WTC11 (cell line): ENCODE results near the gene UGT2A2. TPM values are rescaled to one million over a fixed set of nuclear protein-coding genes. Genes with fewer than 3 reads are reported as not detected.

ENCODE experiments used
- ATAC-seq: fragments of 200-7000 bp; cut with Tn5 transposase; 2 replicates; pipeline ENCODE4 v1.10.0; 2021; ENCODE audit warnings: mild to moderate bottlenecking, moderate library complexity
- CTCF ChIA-PET: fragments of 300-600 bp; sonication (Branson Sonifier 250); formaldehyde crosslinking; loops from one replicate; lab custom pipeline; 2021; ENCODE audit warnings: antibody characterized with exemption; lab: Charles Lee
- POLR2A ChIA-PET: fragments of 350-600 bp; sonication (Branson Sonifier 250); formaldehyde crosslinking; loops from one replicate; lab custom pipeline; 2021; ENCODE audit warnings: antibody characterized with exemption; lab: Charles Lee
- DNase-seq: peaks from one replicate; pipeline ENCODE4 v3.0.0; 2021; ENCODE audit warnings: low spot score
- H3K27ac Mint-ChIP-seq: 2 replicates; pipeline ENCODE4 v1.8.0; 2021; ENCODE audit warnings: mixed read lengths
- H3K27me3 Mint-ChIP-seq: 2 replicates; pipeline ENCODE4 v1.8.0; 2021; ENCODE audit warnings: low read depth, mild to moderate bottlenecking, moderate library complexity, mixed read lengths
- H3K36me3 Mint-ChIP-seq: 2 replicates; pipeline ENCODE4 v1.8.0; 2021; ENCODE audit warnings: mixed read lengths
- H3K4me1 Mint-ChIP-seq: 2 replicates; pipeline ENCODE4 v1.8.0; 2022; ENCODE audit warnings: mixed read lengths
- H3K4me3 Mint-ChIP-seq: 2 replicates; pipeline ENCODE4 v1.8.0; 2021; ENCODE audit warnings: mild to moderate bottlenecking, moderate library complexity, mixed read lengths
- H3K9me3 Mint-ChIP-seq: 2 replicates; pipeline ENCODE4 v1.8.0; 2021; ENCODE audit warnings: mixed read lengths
- ELF4 ChIP-seq: sonication (generic); formaldehyde crosslinking; IDR thresholded peaks from 2 replicates; pipeline ENCODE4 v1.8.1; 2022; ENCODE audit warnings: low read depth, mild to moderate bottlenecking, moderate library complexity, missing genetic modification reagents
- GRHL2 ChIP-seq: fragments of 250-450 bp; sonication (Bioruptor Pico); IDR thresholded peaks from 2 replicates; pipeline ENCODE4 v1.8.0; 2022; ENCODE audit warnings: mild to moderate bottlenecking, moderate library complexity; ENCODE audit not compliant: insufficient replicate concordance, severe bottlenecking
- GTF2I ChIP-seq: fragments of 250-450 bp; sonication (Bioruptor Pico); conservative IDR thresholded peaks from 2 replicates; pipeline ENCODE4 v1.4.0; 2021; ENCODE audit warnings: mild to moderate bottlenecking
- HMGA2 ChIP-seq: fragments of 250-450 bp; sonication (Bioruptor Pico); IDR thresholded peaks from 2 replicates; pipeline ENCODE4 v1.4.0; 2021; ENCODE audit warnings: mild to moderate bottlenecking, moderate library complexity
- MYBL2 ChIP-seq: sonication (generic); formaldehyde crosslinking; IDR thresholded peaks from 2 replicates; pipeline ENCODE4 v1.8.1; 2023; ENCODE audit warnings: mild to moderate bottlenecking, moderate library complexity, missing genetic modification reagents
- NFATC4 ChIP-seq: fragments of 250-450 bp; sonication (Bioruptor Pico); IDR thresholded peaks from 2 replicates; pipeline ENCODE4 v1.9.0; 2021; ENCODE audit warnings: mild to moderate bottlenecking
- TP53 ChIP-seq: sonication (generic); formaldehyde crosslinking; IDR thresholded peaks from 2 replicates; pipeline ENCODE4 v1.8.1; 2023; ENCODE audit warnings: mild to moderate bottlenecking, missing genetic modification reagents
- ZBTB21 ChIP-seq: sonication (generic); formaldehyde crosslinking; IDR thresholded peaks from 2 replicates; pipeline ENCODE4 v1.8.1; 2023; ENCODE audit warnings: mild to moderate bottlenecking, missing genetic modification reagents, borderline replicate concordance
- ZNF317 ChIP-seq: sonication (generic); formaldehyde crosslinking; IDR thresholded peaks from 2 replicates; pipeline ENCODE4 v1.8.1; 2023; ENCODE audit warnings: low read depth, mild to moderate bottlenecking, moderate library complexity, missing genetic modification reagents, borderline replicate concordance
- total RNA-seq: library from RNA; stranded (reverse); gene quantifications from 3 replicates; pipeline ENCODE4 v1.2.3, GENCODE V29; 2021
- TF ChIP-seq, protein P1 (sequence below): fragments of 200-600 bp; IDR thresholded peaks from 2 replicates; pipeline ENCODE4 v1.8.0; 2022; ENCODE audit warnings: antibody characterized with exemption
- TF ChIP-seq, protein P2 (sequence below): fragments of 250-450 bp; sonication (Bioruptor Pico); IDR thresholded peaks from 2 replicates; pipeline ENCODE4 v1.9.0; 2021; ENCODE audit warnings: mild to moderate bottlenecking
- TF ChIP-seq, protein P3 (sequence below): sonication (generic); formaldehyde crosslinking; IDR thresholded peaks from 2 replicates; pipeline ENCODE4 v1.8.0; 2023; ENCODE audit warnings: missing genetic modification reagents
- TF ChIP-seq, protein P4 (sequence below): sonication (generic); formaldehyde crosslinking; IDR thresholded peaks from 2 replicates; pipeline ENCODE4 v1.8.0; 2022; ENCODE audit warnings: missing genetic modification reagents
- TF ChIP-seq, protein P5 (sequence below): sonication (generic); formaldehyde crosslinking; IDR thresholded peaks from 2 replicates; pipeline ENCODE4 v1.8.1; 2023; ENCODE audit warnings: mild to moderate bottlenecking, missing genetic modification reagents
- TF ChIP-seq, protein P6 (sequence below): sonication (generic); formaldehyde crosslinking; IDR thresholded peaks from 2 replicates; pipeline ENCODE4 v1.8.0; 2023; ENCODE audit warnings: missing genetic modification reagents, mild to moderate bottlenecking, borderline replicate concordance
- TF ChIP-seq, protein P7 (sequence below): sonication (generic); formaldehyde crosslinking; conservative IDR thresholded peaks from 2 replicates; pipeline ENCODE4 v1.8.1; 2022; ENCODE audit warnings: mild to moderate bottlenecking, missing genetic modification reagents
- TF ChIP-seq, protein P8 (sequence below): sonication (generic); formaldehyde crosslinking; IDR thresholded peaks from 2 replicates; pipeline ENCODE4 v1.8.0; 2022; ENCODE audit warnings: mild to moderate bottlenecking, missing genetic modification reagents

The UGT2A2 gene
- total RNA-seq, 1 experiment from 2014 or later = not detected

DNA sequence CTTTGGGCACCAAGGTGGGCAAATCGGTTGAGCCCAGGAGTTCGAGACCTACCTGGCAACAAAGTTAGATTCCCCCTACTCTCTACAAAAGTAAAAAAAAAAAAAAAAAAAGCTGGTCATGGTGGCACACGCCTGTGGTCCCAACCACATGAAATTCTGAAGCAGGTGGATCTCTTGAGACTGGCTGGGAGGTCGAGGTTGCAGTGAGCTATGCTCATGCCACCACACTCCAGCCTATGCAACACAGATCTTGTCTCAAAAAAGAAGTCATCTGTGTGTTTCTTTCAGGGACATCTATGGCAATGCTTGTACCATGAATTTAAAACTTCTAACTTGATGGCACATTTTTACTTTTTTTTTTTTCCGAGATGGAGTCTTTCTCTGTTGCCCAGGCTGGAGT, 55.3 kb downstream of the UGT2A2 start (continued):
- TF ChIP-seq, protein P1, sequence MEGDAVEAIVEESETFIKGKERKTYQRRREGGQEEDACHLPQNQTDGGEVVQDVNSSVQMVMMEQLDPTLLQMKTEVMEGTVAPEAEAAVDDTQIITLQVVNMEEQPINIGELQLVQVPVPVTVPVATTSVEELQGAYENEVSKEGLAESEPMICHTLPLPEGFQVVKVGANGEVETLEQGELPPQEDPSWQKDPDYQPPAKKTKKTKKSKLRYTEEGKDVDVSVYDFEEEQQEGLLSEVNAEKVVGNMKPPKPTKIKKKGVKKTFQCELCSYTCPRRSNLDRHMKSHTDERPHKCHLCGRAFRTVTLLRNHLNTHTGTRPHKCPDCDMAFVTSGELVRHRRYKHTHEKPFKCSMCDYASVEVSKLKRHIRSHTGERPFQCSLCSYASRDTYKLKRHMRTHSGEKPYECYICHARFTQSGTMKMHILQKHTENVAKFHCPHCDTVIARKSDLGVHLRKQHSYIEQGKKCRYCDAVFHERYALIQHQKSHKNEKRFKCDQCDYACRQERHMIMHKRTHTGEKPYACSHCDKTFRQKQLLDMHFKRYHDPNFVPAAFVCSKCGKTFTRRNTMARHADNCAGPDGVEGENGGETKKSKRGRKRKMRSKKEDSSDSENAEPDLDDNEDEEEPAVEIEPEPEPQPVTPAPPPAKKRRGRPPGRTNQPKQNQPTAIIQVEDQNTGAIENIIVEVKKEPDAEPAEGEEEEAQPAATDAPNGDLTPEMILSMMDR = no peak
- TF ChIP-seq, protein P2, sequence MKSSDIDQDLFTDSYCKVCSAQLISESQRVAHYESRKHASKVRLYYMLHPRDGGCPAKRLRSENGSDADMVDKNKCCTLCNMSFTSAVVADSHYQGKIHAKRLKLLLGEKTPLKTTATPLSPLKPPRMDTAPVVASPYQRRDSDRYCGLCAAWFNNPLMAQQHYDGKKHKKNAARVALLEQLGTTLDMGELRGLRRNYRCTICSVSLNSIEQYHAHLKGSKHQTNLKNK = no peak
- TF ChIP-seq, protein P3, sequence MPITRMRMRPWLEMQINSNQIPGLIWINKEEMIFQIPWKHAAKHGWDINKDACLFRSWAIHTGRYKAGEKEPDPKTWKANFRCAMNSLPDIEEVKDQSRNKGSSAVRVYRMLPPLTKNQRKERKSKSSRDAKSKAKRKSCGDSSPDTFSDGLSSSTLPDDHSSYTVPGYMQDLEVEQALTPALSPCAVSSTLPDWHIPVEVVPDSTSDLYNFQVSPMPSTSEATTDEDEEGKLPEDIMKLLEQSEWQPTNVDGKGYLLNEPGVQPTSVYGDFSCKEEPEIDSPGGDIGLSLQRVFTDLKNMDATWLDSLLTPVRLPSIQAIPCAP (CRISPR knock-in tag) = no peak

DNA sequence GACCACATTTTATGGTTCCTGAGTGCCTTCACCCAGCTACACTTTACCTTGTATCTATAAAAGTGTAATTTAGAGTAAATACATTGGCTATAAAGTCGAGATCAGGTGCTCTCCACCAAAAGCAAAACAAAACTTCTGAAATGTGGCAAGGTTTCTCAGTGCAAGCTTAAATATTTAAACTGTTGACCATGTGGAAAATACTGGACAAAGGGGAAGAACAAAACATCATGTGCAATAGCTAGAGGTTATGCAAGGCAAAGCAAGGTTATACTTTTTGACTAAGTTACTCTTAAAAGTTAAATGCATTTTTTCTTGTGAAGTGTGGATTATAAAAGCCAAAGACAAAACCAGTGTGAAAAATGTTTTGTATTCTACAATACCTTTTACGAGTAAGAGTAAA, 55.9 kb downstream of the UGT2A2 start:
- POLR2A ChIA-PET = no interaction called here
- H3K36me3 Mint-ChIP-seq = no peaks in the 10 kb centered on the region
- TF ChIP-seq MYBL2 = no peak
- TF ChIP-seq, protein P4, sequence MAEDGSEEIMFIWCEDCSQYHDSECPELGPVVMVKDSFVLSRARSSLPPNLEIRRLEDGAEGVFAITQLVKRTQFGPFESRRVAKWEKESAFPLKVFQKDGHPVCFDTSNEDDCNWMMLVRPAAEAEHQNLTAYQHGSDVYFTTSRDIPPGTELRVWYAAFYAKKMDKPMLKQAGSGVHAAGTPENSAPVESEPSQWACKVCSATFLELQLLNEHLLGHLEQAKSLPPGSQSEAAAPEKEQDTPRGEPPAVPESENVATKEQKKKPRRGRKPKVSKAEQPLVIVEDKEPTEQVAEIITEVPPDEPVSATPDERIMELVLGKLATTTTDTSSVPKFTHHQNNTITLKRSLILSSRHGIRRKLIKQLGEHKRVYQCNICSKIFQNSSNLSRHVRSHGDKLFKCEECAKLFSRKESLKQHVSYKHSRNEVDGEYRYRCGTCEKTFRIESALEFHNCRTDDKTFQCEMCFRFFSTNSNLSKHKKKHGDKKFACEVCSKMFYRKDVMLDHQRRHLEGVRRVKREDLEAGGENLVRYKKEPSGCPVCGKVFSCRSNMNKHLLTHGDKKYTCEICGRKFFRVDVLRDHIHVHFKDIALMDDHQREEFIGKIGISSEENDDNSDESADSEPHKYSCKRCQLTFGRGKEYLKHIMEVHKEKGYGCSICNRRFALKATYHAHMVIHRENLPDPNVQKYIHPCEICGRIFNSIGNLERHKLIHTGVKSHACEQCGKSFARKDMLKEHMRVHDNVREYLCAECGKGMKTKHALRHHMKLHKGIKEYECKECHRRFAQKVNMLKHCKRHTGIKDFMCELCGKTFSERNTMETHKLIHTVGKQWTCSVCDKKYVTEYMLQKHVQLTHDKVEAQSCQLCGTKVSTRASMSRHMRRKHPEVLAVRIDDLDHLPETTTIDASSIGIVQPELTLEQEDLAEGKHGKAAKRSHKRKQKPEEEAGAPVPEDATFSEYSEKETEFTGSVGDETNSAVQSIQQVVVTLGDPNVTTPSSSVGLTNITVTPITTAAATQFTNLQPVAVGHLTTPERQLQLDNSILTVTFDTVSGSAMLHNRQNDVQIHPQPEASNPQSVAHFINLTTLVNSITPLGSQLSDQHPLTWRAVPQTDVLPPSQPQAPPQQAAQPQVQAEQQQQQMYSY = no peak
- no peak for TF ChIP-seq GRHL2
- TF ChIP-seq ZNF317 (CRISPR knock-in tag) = no peak
- no peak for TF ChIP-seq ZBTB21
- TF ChIP-seq, protein P5, sequence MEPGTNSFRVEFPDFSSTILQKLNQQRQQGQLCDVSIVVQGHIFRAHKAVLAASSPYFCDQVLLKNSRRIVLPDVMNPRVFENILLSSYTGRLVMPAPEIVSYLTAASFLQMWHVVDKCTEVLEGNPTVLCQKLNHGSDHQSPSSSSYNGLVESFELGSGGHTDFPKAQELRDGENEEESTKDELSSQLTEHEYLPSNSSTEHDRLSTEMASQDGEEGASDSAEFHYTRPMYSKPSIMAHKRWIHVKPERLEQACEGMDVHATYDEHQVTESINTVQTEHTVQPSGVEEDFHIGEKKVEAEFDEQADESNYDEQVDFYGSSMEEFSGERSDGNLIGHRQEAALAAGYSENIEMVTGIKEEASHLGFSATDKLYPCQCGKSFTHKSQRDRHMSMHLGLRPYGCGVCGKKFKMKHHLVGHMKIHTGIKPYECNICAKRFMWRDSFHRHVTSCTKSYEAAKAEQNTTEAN (CRISPR knock-in tag) = no peak
- no peak for TF ChIP-seq GTF2I (CRISPR knock-in tag)
- TF ChIP-seq NFATC4 (CRISPR knock-in tag) = no peak
- no peak for TF ChIP-seq TP53 (CRISPR knock-in tag)
- TF ChIP-seq HMGA2 (CRISPR knock-in tag) = no peak
- TF ChIP-seq, protein P6, sequence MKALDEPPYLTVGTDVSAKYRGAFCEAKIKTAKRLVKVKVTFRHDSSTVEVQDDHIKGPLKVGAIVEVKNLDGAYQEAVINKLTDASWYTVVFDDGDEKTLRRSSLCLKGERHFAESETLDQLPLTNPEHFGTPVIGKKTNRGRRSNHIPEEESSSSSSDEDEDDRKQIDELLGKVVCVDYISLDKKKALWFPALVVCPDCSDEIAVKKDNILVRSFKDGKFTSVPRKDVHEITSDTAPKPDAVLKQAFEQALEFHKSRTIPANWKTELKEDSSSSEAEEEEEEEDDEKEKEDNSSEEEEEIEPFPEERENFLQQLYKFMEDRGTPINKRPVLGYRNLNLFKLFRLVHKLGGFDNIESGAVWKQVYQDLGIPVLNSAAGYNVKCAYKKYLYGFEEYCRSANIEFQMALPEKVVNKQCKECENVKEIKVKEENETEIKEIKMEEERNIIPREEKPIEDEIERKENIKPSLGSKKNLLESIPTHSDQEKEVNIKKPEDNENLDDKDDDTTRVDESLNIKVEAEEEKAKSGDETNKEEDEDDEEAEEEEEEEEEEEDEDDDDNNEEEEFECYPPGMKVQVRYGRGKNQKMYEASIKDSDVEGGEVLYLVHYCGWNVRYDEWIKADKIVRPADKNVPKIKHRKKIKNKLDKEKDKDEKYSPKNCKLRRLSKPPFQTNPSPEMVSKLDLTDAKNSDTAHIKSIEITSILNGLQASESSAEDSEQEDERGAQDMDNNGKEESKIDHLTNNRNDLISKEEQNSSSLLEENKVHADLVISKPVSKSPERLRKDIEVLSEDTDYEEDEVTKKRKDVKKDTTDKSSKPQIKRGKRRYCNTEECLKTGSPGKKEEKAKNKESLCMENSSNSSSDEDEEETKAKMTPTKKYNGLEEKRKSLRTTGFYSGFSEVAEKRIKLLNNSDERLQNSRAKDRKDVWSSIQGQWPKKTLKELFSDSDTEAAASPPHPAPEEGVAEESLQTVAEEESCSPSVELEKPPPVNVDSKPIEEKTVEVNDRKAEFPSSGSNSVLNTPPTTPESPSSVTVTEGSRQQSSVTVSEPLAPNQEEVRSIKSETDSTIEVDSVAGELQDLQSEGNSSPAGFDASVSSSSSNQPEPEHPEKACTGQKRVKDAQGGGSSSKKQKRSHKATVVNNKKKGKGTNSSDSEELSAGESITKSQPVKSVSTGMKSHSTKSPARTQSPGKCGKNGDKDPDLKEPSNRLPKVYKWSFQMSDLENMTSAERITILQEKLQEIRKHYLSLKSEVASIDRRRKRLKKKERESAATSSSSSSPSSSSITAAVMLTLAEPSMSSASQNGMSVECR (CRISPR knock-in tag) = no peak
- no peak for TF ChIP-seq ELF4 (CRISPR knock-in tag)
- TF ChIP-seq, protein P7, sequence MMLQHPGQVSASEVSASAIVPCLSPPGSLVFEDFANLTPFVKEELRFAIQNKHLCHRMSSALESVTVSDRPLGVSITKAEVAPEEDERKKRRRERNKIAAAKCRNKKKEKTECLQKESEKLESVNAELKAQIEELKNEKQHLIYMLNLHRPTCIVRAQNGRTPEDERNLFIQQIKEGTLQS (CRISPR knock-in tag) = no peak
- TF ChIP-seq, protein P8, sequence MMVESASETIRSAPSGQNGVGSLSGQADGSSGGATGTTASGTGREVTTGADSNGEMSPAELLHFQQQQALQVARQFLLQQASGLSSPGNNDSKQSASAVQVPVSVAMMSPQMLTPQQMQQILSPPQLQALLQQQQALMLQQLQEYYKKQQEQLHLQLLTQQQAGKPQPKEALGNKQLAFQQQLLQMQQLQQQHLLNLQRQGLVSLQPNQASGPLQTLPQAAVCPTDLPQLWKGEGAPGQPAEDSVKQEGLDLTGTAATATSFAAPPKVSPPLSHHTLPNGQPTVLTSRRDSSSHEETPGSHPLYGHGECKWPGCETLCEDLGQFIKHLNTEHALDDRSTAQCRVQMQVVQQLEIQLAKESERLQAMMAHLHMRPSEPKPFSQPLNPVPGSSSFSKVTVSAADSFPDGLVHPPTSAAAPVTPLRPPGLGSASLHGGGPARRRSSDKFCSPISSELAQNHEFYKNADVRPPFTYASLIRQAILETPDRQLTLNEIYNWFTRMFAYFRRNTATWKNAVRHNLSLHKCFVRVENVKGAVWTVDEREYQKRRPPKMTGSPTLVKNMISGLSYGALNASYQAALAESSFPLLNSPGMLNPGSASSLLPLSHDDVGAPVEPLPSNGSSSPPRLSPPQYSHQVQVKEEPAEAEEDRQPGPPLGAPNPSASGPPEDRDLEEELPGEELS = no peak
- TF ChIP-seq, all 79 proteins: peak for 0
- Mint-ChIP-seq H3K27me3 (no peaks in the 10 kb centered on the region), H3K4me3 (no peak overlapping the region), H3K4me1 (no peaks in the 10 kb centered on the region), H3K9me3 (no peaks in the 10 kb centered on the region), H3K27ac (no peak overlapping the region)
- no peak for DNase-seq
- no peak for ATAC-seq
- CTCF ChIA-PET = no interaction called here
